HG03432 (cell line): ENCODE results near the gene UNC5B.

Experiments
- ATAC-seq: cut with Tn5 transposase; IDR thresholded peaks from one replicate; pipeline ENCODE4 v1.9.1; 2021; ENCODE audit warnings: mild to moderate bottlenecking, moderate library complexity; ENCODE audit not compliant: unreplicated experiment

The UNC5B gene

GRCh38 chr10:71237843-71238623, 25.7 kb downstream of the UNC5B start:
- ATAC-seq, result no peak

GRCh38 chr10:71238626-71239025, 26.3 kb downstream of the UNC5B start:
- no peak for ATAC-seq

- ATAC-seq, result no peak
Observed at GRCh38 chr10:71239131-71239915, 27.0 kb downstream of the UNC5B start.

- no peak for ATAC-seq
Observed at GRCh38 chr10:71239946-71240795, 27.8 kb downstream of the UNC5B start.

- no peak for ATAC-seq
Observed at GRCh38 chr10:71241114-71241829, 28.9 kb downstream of the UNC5B start.

GRCh38 chr10:71241830-71242621, 29.7 kb downstream of the UNC5B start:
- no peak for ATAC-seq

- ATAC-seq, result no peak
Observed at GRCh38 chr10:71242622-71243009, 30.2 kb downstream of the UNC5B start.

- no peak for ATAC-seq
Observed at GRCh38 chr10:71243756-71244395, 31.5 kb downstream of the UNC5B start.

- no peak for ATAC-seq
Observed at GRCh38 chr10:71244431-71245419, 32.4 kb downstream of the UNC5B start.

- ATAC-seq, result no peak
Observed at GRCh38 chr10:71245420-71246325, 33.3 kb downstream of the UNC5B start.

- ATAC-seq, result no peak
Observed at GRCh38 chr10:71246591-71247413, 34.4 kb downstream of the UNC5B start.

GRCh38 chr10:71247414-71247705, 35.0 kb downstream of the UNC5B start:
- ATAC-seq, result no peak

- ATAC-seq, result no peak
Observed at GRCh38 chr10:71247804-71248203, 35.4 kb downstream of the UNC5B start.

GRCh38 chr10:71248210-71248609, 35.8 kb downstream of the UNC5B start:
- no peak for ATAC-seq

GRCh38 chr10:71249996-71250395, 37.6 kb downstream of the UNC5B start:
- no peak for ATAC-seq

GRCh38 chr10:71250405-71250804, 38.0 kb downstream of the UNC5B start:
- ATAC-seq, result no peak

GRCh38 chr10:71250842-71251241, 38.5 kb downstream of the UNC5B start:
- no peak for ATAC-seq
